Measurements from ENCODE around the gene GREB1L.

Gene GREB1L

DNA sequence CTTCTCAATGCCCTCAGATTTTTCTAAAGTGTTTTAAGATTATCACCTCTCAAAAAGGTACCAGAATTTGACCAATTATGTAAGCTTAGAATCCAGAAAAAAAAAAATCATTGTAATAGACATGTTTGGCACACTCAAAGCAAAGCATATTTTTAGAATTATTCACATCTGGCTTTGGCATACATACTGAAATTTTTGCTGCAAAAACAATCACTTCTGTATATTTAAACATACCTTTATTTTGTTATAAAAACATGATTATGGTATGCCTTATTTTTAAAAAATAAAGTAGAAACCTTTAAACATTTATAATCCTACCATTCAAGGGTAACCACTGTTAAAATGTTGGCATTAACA lies 215.1 kb downstream of the GREB1L start:
- H3K9me3 Mint-ChIP-seq, result no peaks in the 10 kb centered on the region
- no peaks in the 10 kb centered on the region for H3K36me3 Mint-ChIP-seq (ENCODE audit: low read depth)
- no peaks in the 10 kb centered on the region for H3K4me1 Mint-ChIP-seq (ENCODE audit: low read depth)
- intact Hi-C loops (cut with micrococcal nuclease), result no loop called here
- H3K27me3 Mint-ChIP-seq, result peaks cover 2% of the 10 kb centered on the region
- H3K27ac Mint-ChIP-seq, result no peak overlapping the region
- H3K4me3 Mint-ChIP-seq, result no peak overlapping the region

DNA sequence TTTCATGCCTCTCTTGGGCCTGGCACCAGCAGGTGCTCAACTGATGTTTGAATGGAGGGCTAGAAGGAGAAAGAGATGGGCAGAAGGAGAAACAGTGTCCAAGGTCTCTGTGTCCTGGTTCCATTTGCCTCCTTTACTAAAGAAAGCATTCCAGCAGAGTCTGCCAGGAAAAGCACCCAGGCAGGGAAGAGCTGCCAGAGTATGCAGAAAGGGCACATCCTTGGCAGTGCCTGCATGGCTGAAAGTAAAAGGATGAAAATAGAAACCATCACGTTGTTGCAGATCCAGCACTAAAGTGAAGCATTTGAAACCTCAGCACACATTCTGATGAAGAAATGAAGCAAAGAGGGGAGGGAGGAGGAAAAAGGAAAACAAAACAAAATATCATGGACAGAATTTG lies 216.3 kb downstream of the GREB1L start:
- intact Hi-C loops (cut with micrococcal nuclease), result no loop called here
- no peak overlapping the region for H3K4me3 Mint-ChIP-seq
- no peaks in the 10 kb centered on the region for H3K36me3 Mint-ChIP-seq (ENCODE audit: low read depth)
- H3K4me1 Mint-ChIP-seq (ENCODE audit: low read depth), result no peaks in the 10 kb centered on the region
- H3K9me3 Mint-ChIP-seq, result no peaks in the 10 kb centered on the region
- H3K27ac Mint-ChIP-seq, result no peak overlapping the region
- H3K27me3 Mint-ChIP-seq, result peaks cover 2% of the 10 kb centered on the region

DNA sequence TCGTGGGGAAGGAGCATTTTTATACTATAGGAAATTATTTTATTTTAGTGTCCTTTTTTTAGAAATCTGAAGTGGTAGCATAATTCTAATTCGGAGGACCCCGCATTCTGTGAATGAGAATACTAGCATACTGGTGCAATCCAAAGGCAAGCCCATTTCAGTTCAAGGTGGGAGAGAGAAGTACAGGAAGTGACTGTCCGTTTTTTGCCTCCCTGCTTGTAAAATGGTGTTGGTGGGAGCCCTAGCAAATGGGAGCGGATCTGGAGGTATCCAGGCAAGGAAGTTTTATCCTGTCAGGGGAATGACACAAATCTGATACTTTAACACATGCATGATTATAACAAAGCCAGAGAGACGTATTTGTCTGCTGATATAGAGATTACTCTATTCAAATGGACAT lies 216.8 kb downstream of the GREB1L start:
- Mint-ChIP-seq H3K36me3 (ENCODE audit: low read depth) (no peaks in the 10 kb centered on the region), H3K27ac (no peak overlapping the region), H3K4me1 (ENCODE audit: low read depth) (no peaks in the 10 kb centered on the region), H3K4me3 (no peak overlapping the region), H3K27me3 (peaks cover 2% of the 10 kb centered on the region), H3K9me3 (no peaks in the 10 kb centered on the region)
- intact Hi-C loops (cut with micrococcal nuclease), result no loop called here

DNA sequence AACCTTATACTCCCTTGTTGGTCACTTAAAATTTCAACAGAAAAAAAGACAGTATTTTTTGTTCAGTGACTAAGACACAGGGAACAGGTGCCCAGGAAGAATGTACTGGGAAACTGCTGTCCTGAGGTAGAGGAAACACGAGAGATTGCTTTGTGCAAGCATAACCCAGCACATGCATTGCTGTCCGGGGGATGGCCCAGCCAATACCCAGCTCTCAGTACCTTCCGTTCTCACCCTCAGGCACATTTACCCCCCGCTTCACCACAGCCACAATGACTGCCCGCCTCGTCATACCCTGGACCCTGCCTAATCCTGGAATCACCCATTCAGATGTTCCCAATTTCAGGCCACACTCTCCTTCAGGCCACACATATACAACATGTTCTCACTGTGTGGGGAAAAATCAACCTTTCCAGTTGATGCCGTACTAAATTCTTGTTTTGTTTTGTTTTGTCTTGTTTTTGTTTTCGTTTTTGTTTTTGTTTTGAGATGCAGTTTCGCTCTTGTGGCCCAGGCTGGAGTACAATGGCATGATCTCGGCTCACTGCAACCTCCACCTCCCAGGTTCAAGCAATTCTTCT lies 217.8 kb downstream of the GREB1L start:
- intact Hi-C loops (cut with micrococcal nuclease), result no loop called here
- Mint-ChIP-seq H3K4me3 (no peak overlapping the region), H3K4me1 (ENCODE audit: low read depth) (no peaks in the 10 kb centered on the region), H3K36me3 (ENCODE audit: low read depth) (no peaks in the 10 kb centered on the region), H3K9me3 (no peaks in the 10 kb centered on the region), H3K27ac (no peak overlapping the region), H3K27me3 (peaks cover 4% of the 10 kb centered on the region)

DNA sequence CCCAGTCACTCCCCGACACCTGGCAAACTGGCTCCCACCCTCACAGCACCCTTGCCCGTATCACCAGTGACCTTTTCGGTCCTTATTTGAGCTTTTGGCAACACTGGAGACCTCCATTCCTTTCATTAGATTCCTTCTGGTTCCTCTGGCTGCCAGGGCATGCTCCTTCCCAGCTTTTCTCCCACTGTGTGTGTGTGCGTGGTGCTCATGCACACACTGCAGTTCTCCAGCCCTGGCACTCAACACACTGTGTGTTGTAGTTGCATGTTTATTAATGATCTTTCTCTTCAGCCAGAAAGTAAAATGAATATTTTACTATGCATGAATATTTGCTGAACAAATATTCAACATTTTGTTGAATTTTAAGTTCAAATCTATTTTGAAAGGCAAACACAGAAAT lies 219.4 kb downstream of the GREB1L start:
- H3K4me1 Mint-ChIP-seq (ENCODE audit: low read depth), result no peaks in the 10 kb centered on the region
- peaks cover 4% of the 10 kb centered on the region for H3K27me3 Mint-ChIP-seq
- H3K36me3 Mint-ChIP-seq (ENCODE audit: low read depth), result no peaks in the 10 kb centered on the region
- no peak overlapping the region for H3K4me3 Mint-ChIP-seq
- H3K9me3 Mint-ChIP-seq, result no peaks in the 10 kb centered on the region
- intact Hi-C loops (cut with micrococcal nuclease), result no loop called here
- no peak overlapping the region for H3K27ac Mint-ChIP-seq

DNA sequence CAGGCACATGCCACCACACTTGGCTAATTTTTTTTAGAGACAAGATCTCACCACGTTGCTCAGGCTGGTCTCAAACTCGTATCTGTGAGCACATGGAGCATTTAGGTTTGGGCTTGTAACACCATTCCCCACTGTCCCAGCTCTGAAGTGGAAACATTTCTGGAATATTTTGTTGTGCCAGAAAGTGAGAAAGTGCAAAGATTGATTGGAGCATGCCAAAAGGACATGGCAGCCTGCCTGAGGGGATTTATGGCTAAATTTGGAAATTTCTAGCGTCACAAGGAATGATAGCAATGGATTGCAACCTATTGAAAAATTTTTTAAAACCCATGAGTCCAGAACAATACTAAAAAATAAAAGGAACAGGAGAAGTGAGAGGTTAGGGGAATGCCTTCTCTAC lies 221.7 kb downstream of the GREB1L start:
- Mint-ChIP-seq H3K4me3 (no peak overlapping the region), H3K36me3 (ENCODE audit: low read depth) (no peaks in the 10 kb centered on the region), H3K9me3 (no peaks in the 10 kb centered on the region), H3K4me1 (ENCODE audit: low read depth) (no peaks in the 10 kb centered on the region), H3K27me3 (peaks cover 4% of the 10 kb centered on the region), H3K27ac (no peak overlapping the region)
- intact Hi-C loops (cut with micrococcal nuclease), result no loop called here

DNA sequence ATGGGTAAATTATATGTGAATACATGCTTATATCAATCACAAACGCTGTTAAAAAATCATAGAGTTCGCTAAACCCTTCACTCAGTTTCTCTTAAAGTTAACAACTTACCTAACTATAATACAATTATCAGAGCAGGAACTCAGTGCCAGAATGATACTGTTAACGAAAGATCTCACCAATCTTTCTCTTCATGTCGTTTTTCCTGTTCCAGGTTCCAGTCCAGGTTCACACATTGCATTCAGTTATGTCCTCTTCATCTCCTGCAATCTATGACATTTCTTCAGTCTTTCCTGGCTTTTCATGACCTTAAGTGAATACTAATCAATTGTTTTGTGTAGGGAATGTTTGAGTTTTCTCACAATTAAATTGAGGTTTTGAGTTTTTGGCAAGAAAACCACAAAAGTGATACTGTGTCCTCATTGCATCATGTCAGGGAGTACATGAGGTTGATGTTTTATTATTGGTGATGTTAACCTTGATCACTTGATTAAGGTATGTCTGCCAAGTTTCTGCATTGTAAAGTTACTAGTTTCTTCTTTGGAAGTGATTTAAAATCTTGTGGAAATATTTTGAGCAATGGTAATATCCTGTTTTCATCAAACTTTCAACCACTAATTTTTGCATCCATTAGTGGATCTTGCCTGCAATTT lies 226.6 kb downstream of the GREB1L start:
- Mint-ChIP-seq H3K27me3 (peaks cover 2% of the 10 kb centered on the region), H3K27ac (no peak overlapping the region), H3K36me3 (ENCODE audit: low read depth) (no peaks in the 10 kb centered on the region), H3K4me3 (no peak overlapping the region), H3K4me1 (ENCODE audit: low read depth) (no peaks in the 10 kb centered on the region), H3K9me3 (no peaks in the 10 kb centered on the region)
- intact Hi-C loops (cut with micrococcal nuclease), result no loop called here

DNA sequence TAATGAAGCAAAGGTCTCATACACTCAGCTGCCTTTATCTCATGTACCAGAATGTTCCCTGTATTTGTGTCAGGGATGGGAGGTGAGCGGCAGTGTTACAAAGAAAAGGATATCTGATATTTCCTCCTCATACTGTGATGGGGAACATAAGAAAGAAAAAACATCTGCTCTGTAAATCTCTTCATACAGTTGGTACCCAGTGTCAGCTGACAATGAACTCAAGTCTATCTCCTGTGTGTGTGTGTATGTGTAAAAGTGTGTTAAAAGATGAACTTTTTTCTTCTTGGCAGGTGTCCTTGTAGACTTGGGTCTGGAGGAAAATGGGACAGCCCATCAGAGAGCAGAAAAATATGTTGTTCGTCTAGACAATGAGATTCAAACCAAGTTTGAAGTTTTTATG lies 230.7 kb downstream of the GREB1L start:
- intact Hi-C loops (cut with micrococcal nuclease), result no loop called here
- H3K9me3 Mint-ChIP-seq, result no peaks in the 10 kb centered on the region
- H3K4me3 Mint-ChIP-seq, result no peak overlapping the region
- H3K36me3 Mint-ChIP-seq (ENCODE audit: low read depth), result no peaks in the 10 kb centered on the region
- peaks cover 1% of the 10 kb centered on the region for H3K27me3 Mint-ChIP-seq
- no peaks in the 10 kb centered on the region for H3K4me1 Mint-ChIP-seq (ENCODE audit: low read depth)
- no peak overlapping the region for H3K27ac Mint-ChIP-seq

DNA sequence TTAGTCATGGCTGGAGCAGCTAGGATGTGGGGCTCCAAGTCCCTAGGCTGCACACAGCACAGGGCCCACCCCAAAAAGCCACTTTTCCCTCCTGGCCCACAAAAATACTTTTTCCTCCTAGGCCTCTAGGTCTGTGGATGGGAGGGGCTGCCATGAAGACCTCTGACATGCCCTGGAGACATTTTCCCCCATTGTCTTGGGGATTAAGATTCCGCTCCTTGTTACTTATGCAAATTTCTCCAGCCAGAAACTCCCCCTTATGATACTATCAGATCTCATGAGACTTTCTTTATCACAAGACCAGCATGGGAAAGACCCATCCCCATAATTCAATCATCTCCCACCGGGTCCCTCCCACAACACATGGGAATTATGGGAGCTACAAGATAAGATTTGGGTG lies 232.6 kb downstream of the GREB1L start:
- no peak overlapping the region for H3K4me3 Mint-ChIP-seq
- H3K36me3 Mint-ChIP-seq (ENCODE audit: low read depth), result no peaks in the 10 kb centered on the region
- no peaks in the 10 kb centered on the region for H3K9me3 Mint-ChIP-seq
- H3K27ac Mint-ChIP-seq, result no peak overlapping the region
- intact Hi-C loops (cut with micrococcal nuclease), result no loop called here
- H3K27me3 Mint-ChIP-seq, result peaks cover 1% of the 10 kb centered on the region
- H3K4me1 Mint-ChIP-seq (ENCODE audit: low read depth), result no peaks in the 10 kb centered on the region

DNA sequence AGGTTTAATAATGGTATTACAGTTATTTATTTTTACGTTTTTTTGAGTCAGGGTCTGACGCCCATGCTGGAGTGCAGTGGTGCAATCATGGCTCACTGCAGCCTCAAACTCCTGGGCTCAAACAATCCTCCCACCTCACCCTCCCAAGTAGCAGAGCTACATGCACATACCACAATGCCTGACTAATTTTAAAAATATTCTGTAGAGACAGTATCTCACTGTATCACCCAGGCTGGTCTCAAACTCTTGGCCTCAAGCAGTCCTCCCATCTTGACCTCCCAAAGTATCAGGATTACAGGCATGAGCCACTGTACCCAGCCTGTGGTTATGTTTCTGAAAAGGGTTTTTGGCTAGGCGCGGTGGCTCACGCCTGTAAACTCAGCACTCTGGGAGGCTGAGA lies 237.7 kb downstream of the GREB1L start:
- Mint-ChIP-seq H3K4me3 (no peak overlapping the region), H3K27me3 (peaks cover 5% of the 10 kb centered on the region), H3K4me1 (ENCODE audit: low read depth) (no peaks in the 10 kb centered on the region), H3K36me3 (ENCODE audit: low read depth) (no peaks in the 10 kb centered on the region), H3K9me3 (no peaks in the 10 kb centered on the region), H3K27ac (no peak overlapping the region)
- intact Hi-C loops (cut with micrococcal nuclease), result no loop called here

DNA sequence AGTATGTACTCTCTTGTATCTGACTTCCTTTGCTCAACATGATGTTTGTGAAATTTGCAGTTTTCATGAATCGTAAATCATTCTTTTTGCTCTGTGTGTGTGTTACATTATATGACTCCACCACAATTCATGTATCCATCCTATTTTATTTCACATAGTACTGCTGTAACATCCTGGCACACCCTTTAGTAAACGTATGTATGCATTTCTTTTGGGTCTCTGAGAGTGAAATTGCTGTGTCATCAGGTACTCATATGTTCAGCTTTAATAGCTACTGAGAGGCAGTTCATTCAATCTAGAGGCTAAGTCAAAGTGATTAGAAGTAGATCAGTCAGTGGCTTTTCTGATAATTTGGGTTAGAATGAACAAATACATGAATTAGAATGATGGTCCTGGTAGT lies 239.7 kb downstream of the GREB1L start:
- no peak overlapping the region for H3K27ac Mint-ChIP-seq
- H3K4me3 Mint-ChIP-seq, result no peak overlapping the region
- intact Hi-C loops (cut with micrococcal nuclease), result no loop called here
- H3K4me1 Mint-ChIP-seq (ENCODE audit: low read depth), result no peaks in the 10 kb centered on the region
- H3K27me3 Mint-ChIP-seq, result peaks cover 5% of the 10 kb centered on the region
- no peaks in the 10 kb centered on the region for H3K9me3 Mint-ChIP-seq
- H3K36me3 Mint-ChIP-seq (ENCODE audit: low read depth), result no peaks in the 10 kb centered on the region

DNA sequence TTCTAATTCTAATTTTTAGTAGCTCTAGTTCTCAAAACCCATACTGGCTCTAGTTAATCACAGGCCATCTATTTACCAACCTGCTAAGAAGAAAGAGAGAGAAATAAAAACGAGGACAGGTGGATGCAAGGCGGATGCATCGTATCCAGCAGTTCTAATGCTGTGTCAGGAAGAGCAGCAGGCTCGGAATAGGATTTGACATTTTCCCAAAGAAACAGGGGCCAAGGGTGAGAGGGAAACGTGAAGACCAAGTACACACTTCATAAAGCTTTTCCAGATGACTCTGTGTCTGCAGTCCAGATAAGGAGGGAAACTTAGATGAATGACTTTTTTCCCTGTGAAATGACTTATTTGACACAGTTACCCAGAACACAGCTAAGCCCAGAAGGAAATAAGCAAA lies 241.0 kb downstream of the GREB1L start:
- Mint-ChIP-seq H3K36me3 (ENCODE audit: low read depth) (no peaks in the 10 kb centered on the region), H3K4me3 (no peak overlapping the region), H3K9me3 (no peaks in the 10 kb centered on the region), H3K27me3 (peaks cover 5% of the 10 kb centered on the region), H3K4me1 (ENCODE audit: low read depth) (no peaks in the 10 kb centered on the region), H3K27ac (no peak overlapping the region)
- intact Hi-C loops (cut with micrococcal nuclease), result no loop called here

DNA sequence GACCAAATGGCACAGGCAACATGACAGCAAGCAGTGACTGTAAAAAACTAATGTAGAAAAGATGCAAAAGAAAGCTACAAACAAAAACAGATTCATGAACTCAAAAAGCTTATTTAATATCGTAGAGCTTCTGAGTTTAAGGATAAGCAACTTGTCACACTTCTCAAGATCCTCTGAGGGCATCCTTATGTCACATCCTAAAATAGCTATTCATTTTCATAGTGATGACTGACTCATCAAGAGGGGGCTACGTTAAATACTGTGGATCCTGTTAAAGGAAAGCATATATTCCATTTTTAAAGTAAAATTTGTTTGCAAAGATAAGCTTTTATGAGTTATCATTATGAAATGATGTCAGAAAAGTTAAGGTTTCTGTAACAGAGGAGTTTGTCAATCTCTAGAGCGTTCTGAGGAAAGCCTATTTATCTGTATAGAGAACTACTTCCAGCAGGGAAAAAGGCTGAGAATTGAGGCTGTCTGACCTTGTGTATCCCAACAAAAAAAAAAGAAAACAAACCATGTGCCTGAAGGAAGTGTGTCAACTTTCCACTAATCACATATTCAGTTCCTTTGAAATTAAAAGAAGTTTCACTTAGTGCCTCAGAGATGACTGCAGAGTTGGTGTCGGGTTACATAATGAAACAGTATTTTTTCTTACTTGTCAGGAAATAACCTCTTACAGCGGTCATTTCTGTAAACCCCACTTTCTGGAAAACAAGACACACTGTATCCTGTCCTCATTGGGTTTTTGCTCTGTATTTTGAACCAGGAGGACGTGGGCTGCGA lies 243.0 kb downstream of the GREB1L start:
- Mint-ChIP-seq H3K27me3 (peaks cover 5% of the 10 kb centered on the region), H3K9me3 (no peaks in the 10 kb centered on the region), H3K4me3 (no peak overlapping the region), H3K36me3 (ENCODE audit: low read depth) (no peaks in the 10 kb centered on the region), H3K4me1 (ENCODE audit: low read depth) (no peaks in the 10 kb centered on the region), H3K27ac (no peak overlapping the region)
- intact Hi-C loops (cut with micrococcal nuclease), result no loop called here

DNA sequence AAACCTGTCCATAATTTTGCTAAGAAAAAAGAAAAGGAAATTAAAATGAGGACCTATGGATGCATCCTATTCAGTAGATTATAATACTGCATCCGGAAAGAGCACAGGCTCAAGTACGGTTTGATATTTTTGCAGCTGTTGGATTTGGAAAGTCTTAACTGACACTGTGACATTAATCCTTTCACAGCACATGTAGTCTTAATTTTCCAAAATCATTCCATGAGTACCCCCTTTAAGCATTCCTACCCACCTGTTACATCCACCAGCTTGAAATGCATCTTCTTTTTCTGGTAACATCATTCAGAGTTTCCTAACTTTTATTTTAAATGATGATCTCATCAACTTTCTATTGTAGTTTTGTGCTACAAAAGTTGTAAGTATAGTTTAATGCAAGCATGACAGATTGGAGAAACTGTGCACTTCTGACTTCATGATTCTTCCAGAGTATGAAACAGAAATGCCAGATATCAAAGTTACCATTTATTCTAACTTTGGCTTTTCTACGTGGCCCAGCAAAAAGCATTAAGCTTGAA lies 244.9 kb downstream of the GREB1L start:
- Mint-ChIP-seq H3K9me3 (no peaks in the 10 kb centered on the region), H3K4me3 (no peak overlapping the region), H3K27ac (no peak overlapping the region), H3K27me3 (no peaks in the 10 kb centered on the region), H3K4me1 (ENCODE audit: low read depth) (no peaks in the 10 kb centered on the region), H3K36me3 (ENCODE audit: low read depth) (no peaks in the 10 kb centered on the region)
- intact Hi-C loops (cut with micrococcal nuclease), result no loop called here
